Measurements from ENCODE around the gene TMEM53.
A peak's percentile ranks its signal among the peaks of the same experiment; 100 is the strongest.
"Not testable (repeated sequence)": the region's sequence is repeated elsewhere in the genome, so short reads cannot be mapped to it uniquely, and the experiment has no call there.

Gene TMEM53
- total RNA-seq, result 0.58 to 1.8 (median 1.8) reads per million in 3 experiments

DNA sequence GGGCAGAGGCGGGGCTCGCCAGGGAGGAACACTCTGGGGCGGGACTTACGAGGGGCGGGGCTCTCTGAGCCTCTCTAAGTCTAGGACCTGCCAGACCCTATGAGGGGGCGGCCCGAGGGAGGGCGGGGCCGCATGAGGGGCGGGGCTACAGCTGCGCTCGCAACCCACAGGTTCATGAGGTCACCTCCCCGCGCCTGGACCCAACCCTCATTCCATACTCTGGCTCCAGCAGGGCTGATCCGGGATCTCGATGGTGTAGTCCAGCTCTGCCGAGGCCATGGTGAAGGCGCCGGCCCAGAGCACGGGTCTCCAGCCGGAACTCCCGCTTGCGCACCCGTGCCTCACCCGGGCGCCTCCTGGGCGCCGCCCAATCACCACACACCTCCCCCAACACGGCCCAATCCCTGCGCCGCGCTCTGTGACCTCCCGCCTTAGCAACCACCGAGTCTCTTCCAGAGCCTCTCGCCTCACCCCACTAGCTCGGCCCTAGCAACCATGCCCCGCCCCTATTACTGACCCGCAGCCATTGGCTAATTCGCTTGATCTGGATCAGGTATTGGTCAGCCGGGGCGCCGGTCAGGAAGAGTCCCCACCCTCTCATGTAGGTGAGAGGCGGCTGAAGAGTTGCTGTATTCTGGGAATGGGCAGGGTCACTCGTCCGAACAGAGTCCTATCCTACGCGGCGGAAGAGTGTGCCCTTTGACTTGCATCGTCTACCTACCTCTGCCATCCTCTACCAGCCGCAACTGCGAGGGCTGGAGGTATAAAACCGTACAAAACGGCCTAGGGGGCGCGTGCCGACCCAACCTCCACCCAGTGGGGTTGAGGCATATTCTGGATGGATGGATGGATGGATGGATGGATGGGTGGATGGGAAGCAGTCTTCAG lies at the start of gene TMEM53, which contains the start of gene ARMH1:
Gene TMEM53 (minus strand): TSS at position 369 of the 888 bp plus-strand sequence. CDS start 90 bp downstream, at position 279.
Gene ARMH1 (plus strand): TSS at position 602 of the 888 bp plus-strand sequence. CDS start 14,984 bp downstream, outside the sequence.
- peak; percentile 95 for DNase-seq

DNA sequence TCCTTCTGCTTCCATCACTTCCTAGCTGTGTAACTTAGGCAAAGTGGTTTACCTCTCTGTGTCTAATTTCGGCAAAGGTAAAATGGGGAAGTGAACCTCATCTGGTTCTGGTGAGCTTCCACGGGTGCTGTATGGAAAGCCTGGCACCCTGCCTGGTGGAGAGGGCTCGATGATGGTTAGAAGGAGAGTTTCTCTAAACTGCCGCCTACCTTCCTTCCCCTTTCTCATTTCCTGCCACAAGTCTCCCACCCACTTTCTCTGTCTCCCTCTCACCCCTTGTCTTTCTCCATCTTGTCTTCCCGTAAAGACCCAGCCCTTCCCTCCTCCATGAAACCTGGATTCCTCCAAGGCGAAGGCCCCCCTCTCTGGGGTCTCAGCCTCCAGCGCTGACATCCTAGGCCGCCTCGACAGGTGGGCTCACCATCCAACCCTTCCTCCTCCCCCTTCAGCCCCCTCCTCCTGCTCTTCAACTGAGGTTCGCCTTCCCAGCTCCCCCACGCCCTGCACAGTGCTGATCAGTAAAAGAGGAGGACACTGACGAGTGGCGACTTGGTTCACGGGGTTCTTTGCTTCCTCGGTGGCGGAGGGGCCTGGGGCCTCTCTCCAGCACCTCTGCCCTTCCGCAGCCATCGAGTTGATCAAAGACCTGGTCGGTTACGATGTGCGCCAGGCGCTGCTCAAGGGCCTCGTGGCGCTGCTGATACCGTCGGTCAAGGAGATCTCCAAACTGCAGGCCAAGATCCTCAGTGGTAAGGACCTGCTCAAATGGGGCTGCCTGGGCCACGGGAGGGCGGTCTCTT lies 49.4 kb upstream of the TMEM53 start:
- no peak for DNase-seq

DNA sequence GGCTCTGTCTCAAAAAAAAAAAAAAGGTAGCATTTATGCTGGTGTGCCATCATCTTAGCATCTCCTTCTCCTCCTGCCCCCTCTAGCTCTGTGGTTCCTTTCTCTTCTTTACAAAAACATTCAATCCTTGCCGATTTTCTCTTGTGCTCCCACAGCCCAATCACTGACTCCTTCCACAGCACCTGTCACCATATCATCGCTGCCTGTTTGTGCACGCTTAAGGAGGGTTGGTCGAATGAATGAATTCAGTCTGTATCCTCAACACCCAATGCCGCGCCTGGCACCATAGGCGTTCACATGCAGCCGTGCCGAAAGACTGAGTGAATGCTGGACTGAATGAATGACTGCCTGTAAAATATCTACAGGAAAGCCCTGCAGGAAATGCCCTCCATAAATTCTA lies 48.8 kb upstream of the TMEM53 start:
- DNase-seq, result no peak

DNA sequence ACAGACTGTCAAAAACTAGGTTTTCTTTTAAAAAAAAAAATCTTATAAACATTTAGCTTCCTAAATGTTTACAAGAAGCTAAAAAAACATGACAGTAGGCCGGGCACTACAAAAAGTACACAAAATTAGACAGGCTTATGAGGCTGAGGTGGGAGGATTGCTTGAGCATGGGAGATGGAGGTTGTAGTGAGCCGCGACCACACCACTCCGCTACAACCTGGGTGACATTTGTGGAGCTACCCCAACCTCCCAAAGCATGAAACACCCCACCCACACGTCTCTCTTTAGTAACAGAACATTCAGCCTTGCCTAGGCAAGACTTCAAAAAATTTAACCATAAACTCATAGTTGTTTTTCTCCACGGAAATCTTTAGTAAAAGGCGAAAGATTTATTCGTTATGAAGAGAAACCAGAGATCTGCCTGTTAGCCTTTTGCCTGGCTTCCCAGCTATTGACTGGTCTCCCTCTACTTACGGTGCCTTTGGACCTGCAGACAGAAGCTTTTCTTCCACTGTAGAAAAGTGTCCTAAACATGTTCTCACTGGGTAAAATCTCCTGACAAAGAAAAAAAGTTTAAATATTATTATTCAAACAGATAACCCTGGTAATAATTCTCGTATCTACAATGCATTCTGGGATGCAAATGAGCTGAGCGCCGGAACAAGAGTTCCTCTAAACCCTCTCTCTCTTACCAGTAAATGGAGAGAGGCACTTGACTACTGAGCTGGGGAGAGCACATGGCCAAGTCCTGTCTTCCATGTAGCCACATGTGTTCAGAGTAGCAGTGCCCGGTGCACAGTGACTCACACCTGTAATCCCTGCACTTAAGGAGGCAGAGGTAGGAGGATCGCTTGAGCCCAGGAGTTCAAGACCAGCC lies 47.4 kb upstream of the TMEM53 start:
- DNase-seq, result peak; percentile 75

DNA sequence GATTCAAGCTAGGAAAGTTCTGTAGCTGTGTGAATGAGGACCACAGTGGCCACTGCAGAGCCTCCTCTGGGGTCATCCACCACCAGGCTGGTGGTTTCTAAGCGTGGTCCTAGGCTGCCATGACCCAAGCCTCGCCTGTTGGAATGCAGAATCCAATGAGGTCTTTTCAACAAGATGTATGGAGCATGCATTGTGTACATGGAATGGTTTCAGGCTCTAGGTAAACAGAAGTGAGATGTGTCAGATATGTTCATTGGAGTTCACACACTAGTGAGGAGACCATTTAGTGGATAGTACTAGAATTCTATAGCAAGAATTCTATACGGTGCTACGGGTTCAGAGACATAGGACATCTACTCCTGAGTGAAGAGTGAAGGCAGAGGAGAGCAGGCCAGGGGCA lies 46.0 kb upstream of the TMEM53 start:
- DNase-seq, result no peak

DNA sequence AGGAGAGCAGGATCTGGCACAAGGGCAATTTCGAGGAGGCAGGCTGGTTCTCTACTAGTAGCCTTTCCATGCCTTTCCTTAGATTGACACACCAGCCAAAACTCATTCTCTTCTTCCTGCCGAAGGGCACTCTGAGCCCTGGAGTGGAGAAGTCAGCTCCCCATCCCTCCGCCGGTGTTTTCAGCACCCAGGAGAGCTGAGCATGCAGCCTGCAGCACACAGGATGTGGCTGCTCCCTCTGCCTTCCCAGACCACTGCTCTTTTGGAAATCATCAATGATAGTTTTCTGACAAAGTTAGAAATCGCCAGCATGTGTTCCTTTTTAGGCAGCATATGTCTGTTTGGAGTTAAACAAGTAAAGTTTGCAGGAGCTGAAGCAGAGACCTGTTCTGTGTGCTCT lies 45.0 kb upstream of the TMEM53 start:
- DNase-seq, result no peak

DNA sequence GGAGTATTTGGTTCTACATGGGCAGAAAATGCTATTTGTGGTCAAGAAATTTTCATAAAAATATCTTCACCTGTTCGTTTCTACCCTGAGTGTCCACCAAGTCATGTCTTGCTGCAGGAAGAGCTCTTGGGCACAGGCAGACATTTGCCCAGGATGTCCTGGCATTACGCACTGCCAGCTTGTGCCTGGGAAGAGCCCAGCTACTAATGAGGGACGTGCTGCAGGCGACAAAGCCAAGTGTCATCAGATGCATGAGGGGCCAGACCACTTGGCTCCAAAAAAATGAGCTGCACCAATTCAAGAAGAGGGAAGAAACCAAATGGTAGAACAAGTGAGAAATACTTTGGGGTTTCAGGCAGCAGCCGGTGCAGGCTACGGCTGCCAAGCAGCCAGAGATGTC lies 43.8 kb upstream of the TMEM53 start:
- no peak for DNase-seq

DNA sequence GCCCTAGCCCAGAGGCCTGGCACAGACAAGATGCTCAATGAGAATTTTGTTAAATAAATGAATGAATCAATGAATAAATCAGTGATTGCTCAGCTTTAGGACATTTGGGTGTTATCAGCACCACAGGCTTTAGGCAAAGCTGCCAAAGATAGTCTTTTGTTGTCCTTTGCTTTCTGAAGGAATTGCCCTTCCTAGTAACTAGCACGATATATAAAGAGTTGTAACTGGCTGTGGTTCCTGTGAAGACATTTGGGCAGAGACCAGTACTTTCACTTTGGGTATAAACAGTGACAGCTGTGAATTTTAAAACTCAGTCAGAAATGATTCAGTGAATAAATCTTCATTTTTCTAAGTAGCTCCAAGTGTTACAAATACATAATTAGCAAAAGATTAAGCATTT lies 43.4 kb upstream of the TMEM53 start:
- DNase-seq, result no peak

DNA sequence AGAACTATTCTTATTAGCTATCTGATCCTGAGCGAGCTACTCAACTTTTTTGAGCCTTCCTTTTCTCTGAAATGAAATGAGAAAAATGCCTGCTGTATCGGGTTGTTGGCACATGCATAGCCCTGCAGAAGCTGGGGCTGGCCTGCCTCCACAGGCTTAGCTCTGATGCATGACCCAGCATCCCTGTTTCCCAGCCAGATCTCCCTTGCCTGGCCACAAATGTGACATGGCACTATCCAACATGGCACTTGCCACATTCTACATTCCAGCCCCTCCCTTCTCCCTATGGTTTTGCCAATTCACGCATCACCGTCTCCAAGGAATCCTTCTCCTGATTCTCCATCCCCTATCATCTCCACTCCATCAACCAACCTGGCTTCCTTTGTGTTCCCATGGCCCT lies 42.9 kb upstream of the TMEM53 start:
- no peak for DNase-seq

DNA sequence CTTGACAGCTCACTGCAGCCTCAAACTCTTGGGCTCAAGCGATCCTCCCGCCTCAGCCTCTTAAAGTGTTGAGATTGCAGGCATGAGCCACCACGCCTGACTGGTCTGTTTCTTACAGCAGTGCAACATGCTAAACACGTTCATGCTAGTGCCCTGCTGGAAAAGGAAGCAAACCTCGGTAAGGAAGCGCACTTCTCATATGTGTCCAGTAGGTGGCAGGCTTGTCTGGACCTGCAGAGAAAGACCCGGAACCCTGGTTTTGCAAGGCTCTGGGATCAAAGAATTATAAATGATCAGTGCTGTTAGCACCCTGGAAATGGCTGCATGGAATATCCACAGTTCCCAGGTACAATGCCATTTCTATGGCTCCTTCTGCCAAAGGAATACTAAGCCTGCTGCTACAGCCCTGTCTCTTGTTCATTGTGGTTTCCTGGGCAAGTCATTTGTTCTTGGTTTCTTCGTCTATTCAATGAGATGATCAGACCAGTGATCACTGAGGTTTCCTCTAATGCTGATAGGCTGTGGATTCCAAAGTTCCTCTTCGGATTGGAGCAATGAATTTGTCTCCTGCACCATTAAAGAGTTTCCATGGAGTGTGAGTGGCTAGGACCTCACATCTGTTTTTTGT lies 40.8 kb upstream of the TMEM53 start:
- DNase-seq, result peak; percentile 65

DNA sequence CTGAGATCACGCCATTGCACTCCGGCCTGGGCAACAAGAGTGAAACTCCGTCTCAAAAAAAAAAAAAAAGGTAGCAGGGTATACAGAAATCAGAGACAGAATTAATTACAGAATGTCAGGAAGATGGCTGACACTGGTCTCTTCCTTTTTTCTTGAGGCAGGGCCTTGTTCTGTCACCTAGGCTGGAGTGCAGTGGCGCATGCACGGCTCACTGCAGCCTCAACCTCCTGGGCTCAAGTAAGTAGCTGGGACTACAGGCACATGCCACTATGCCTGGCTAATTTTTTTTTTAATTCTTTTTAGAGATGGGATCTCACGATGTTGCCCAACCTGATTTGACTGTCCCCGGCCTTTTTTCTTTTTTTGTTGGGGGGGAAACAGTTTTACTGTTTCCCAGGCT lies 40.3 kb upstream of the TMEM53 start:
- DNase-seq, result no peak

DNA sequence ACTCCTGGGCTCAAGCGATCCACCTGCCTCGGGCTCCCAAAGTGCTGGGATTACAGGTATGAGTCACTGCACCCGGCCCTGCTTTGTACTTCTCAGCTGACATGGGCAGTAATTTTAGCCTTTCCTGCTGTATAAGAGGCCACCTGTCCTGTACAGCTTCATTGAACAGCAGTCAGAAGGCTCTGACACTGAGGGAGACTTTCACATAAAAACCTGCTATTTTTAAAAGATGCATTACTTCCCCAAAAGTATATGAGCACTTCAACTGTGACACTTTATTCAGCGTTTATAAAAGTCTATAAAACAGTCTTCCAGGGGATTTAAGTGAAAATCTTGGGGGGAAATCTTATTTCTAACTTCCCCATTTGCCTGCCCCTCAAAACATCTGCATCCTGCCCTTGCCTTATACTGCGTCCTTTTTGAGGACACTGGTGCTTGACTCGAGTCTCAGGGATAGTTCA lies 39.1 kb upstream of the TMEM53 start:
- no peak for DNase-seq

DNA sequence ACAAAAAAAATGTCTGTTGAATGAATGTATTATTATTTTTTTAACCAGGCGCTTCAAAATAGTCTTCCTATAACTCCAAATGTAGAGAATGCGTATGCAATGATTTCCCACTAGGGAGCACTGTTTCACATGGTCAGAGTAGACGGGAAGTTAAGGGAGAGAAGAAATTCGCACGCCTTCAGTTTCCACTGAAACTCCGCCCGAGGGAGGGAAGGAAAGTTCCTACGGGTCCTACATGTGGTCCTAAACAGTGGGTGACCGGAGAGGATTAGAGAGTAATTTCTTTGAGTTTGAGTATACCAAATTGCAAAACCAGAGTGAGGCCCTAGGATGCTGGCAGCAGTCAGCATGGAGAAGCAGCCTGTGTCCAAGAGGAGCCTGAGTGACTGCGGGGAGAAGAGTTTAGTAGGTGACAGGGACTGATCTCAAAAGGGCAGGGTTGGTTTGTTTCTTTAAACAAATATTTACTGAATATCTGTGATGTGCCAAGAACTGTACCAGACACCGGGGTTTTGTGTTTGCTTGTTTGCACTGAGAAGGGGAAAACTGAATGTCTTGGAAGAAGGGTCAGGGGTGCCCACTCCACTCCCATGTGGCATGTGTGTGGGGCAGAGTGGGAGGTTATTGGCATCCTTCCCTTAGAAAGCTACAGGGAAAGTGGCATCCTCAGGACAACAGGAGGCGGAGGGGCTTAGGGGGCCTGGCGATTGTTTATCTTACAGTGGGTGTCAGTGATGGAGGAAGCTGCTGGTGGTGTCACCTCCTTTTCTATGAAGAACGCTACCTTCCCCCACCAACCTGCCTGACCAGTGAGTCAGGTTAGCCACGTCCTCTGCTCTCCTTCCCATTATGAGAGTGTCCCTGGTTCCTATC lies 33.9 kb upstream of the TMEM53 start:
- DNase-seq, result peak; percentile 39

DNA sequence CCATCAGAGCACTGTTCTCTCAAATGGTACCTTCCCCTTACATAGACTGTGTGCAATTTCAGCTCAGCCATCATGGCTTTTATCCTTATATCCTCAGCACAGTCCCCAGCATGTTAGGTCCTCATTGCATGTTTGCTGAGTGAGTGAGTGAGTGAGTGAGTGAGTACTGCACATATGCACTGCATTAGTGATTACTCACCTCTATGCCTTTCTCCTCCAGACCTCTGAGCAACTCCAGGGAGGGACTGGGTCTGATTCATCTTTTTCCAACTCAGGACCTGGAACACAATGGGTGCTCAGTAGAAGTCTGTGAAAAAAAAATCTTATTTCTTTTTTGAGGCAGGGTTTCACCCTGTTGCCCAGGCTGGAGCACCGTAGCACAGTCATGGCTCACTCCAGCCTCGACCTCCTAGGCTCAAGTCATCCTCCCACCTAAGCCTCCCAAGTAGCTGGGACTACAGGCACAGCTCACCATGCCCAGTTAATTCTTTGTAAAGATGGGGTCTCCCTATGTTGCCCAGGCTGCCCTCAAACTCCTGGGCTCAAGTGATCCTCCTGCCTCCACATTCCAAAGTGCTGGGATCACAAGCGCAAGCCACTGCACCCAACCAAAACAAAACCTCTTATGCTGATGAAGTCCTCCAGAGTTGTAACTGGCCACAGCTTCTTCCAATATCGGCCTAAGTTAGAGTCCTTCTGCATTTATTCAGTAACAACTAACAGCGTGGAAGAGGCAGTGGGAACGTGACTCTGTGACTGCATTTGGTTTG lies 33.0 kb upstream of the TMEM53 start:
- no peak for DNase-seq

DNA sequence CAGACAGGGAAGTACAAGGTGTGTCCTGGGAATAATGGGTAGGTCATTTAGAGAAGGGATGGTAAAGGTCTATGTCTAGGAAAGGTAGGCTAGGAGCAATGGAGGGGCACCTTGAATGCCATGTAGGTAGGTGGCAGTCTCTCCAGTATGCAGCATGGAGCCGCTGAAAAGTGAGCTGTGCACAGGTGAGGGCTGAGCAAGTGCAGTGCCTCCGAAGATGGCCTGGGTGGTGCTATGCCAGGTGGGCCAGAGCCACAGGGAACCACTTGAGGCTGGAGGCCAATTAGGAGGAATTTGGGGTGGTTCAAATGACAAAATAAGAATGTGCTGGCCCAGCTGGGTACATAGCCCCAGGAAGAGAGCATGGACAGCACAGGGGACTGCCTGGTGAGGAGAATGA lies 31.7 kb upstream of the TMEM53 start:
- no peak for DNase-seq

DNA sequence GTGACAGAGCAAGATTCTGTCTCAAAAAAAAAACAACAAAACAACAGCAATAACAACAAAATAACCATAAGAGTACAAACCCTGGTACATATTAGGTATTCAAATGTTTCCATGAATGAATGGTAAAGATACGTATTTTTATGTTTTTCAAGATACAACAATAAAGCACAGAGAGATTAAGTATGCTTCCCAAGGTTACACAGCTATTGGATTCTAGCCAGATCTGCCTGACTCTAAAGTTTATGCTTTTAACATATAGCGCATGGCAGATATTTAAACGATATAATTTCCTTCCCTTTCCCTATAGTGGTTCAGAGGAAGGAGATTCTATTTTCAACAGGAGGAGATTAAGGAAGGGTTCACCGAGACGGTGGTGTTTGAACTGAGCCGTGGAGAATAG lies 31.2 kb upstream of the TMEM53 start:
- no peak for DNase-seq

DNA sequence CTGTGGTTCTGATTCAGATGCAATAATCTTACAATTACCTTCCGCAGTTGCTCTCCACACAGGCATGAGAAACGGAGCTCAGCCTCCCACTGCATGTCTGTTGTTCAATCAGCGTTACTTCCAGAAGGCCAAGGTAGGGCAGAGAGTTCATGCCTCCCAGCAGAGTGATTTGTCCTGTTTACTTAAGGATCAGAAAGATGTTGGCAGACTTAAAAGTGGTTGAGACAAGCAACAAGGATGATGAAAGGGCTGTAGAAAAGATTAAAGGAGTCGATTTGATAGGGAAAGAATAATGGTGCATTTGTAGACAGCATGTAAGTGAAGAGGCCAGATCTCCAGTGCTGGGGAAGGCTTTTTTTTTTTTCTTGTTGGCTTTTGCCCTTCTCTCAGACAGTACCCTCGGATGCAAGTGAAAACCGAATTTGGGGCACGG lies 26.9 kb upstream of the TMEM53 start:
- no peak for DNase-seq

DNA sequence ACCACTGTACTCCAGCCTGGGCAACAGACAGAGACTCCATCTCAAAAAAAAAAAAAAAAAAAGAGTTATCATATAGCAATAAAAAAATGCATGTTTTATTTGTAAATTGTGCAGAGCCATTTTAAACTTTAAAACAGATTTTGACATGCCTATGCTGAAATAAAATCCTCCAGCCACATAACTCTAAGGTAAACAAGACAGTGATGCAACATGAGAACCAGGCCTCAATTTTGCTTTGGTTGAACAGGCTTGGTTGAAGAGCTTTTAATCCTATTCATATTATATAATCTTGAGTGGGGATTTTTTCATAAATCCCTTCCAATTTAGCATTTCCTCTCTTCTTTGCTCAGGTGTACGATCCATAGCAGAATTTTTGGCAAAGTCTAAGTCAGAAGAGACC lies 26.3 kb upstream of the TMEM53 start:
- no peak for DNase-seq

DNA sequence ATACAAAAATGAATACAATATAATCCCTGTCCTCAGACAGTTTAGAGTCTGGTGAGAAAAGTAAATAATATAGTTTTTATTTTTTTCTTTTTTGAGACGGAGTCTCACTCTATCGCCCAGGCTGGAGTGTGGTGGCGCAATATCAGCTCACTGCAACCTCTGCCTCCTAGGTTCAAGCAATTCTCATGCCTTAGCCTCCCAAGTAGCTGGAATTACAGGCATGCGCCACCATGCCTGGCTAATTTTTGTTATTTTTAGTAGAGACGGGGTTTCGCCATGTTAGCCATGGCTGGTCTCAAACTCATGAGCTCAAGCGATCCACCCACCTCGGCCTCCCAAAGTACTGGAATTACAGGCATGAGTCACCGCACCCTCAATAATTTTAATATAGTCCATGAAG lies 25.1 kb upstream of the TMEM53 start:
- not testable (repeated sequence) for DNase-seq

DNA sequence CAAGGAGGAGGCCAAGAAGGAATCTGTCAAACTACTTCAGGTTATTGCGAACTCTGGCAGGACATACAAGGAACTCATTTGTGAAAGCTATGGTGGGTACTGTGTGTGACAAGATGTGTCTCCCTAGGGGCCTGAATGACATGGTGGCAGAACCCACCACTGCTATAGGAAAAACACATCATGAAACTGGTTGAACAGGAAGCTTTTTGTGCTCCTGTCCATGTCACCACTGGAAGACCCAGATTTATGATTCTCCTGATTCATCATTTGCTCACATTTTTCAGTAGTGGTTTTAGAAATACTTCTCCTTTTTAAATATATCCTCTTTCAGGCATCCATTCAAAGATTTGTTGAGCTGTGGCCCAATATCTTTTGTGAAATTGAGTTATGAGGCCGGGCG lies 23.9 kb upstream of the TMEM53 start:
- DNase-seq, result no peak
